NCI-H1436 treated with DMSO at 0.1 percent for 48 hours (cell line): ENCODE measurements around the gene TRIP12.
"Not testable (repeated sequence)": the region's sequence is repeated elsewhere in the genome, so short reads cannot be mapped to it uniquely, and the experiment has no call there.

Source experiments
- DNase-seq: peaks from one replicate; lab custom pipeline; 2025; lab: John Stamatoyannopoulos, UW

The TRIP12 gene

DNA sequence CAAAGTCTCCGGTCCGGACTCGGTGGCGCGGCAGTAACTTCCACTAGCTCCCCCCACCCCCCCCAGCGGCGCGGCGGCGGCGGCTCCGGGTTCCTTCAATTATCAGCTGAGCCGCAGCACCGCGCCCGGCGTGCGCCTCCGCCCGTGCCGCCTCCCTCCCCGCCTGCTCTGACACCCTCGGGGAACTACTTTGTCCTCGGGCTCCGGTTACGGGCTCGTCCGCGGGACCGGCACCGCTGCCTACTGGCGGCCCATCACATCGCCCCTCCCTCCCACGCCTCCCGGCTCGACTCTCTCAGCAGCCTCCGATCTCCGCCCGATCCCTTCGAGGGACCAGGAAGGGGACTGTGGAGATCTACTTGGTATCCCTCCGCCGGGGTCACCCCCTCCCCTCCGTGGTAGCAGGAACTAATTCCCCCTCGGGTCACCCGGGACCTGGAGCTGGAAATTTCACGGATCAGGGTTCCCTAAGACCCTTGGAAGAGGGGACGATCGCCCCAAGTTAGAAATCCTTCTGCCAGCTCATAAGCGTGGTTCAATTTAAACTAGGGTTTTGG is at the start of gene TRIP12:
Gene TRIP12 (minus strand): TSS at position 118 of the 557 bp plus-strand sequence. CDS start 41,930 bp downstream, outside the sequence.
- no peak for DNase-seq

DNA sequence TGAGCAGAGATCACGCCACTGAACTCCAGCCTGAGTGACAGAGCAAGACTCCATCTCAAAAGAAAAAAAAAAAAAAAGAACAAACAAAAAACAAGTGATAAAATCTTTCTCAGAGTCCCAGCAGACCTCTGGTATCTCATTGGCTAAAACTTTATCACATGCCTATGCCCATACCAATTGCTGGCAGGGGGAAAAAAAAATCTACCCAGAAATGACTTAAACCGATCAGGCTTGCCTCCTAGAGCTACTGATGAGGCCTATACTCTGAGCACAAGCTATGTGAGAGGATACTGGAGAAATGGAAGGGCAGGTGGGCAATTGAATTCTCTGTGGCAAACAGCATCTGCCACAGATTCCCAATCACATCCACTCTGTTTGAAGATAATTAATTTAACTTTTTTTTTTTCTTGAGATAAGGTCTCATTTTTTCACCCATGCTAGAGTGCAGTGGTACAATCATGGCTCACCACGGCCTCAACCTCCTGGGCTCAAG is 49.5 kb upstream of the TRIP12 start:
- DNase-seq, result no peak

DNA sequence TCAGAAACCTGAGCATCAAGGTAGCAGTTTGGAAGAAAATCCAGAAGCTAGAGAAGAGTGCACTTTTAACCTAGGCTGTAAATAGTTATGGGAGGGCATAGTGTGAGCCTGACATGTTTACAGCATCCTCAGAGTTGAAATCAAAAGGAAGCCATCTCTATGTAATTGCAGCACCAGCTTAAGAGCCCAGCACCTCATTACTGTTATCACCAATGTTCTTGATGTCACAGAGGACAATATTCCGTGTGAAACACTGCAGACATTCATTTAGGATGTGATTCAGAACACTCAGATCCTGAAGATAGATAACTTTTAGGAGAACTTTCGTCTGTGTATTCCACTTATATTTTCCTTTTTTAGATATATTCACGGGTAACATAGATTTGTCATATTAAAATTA is 48.6 kb upstream of the TRIP12 start:
- no peak for DNase-seq

DNA sequence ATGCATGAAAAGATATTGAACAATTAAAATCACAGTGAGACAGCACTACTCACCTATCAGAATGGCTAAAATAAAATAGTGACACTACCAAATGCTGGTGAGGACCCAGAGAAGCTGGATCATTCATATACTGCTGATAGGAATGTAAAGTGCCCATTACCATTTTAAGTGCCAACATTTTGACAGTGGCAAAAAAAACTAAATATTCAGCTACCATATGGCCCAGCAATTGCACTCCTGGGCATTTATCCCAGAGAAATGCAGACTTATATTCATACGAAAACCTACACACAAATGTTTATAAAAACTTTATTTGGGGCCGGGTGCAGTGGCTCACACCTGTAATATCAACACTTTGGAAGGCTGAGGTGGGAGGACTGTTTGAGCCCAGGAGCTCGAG is 48.1 kb upstream of the TRIP12 start:
- no peak for DNase-seq

DNA sequence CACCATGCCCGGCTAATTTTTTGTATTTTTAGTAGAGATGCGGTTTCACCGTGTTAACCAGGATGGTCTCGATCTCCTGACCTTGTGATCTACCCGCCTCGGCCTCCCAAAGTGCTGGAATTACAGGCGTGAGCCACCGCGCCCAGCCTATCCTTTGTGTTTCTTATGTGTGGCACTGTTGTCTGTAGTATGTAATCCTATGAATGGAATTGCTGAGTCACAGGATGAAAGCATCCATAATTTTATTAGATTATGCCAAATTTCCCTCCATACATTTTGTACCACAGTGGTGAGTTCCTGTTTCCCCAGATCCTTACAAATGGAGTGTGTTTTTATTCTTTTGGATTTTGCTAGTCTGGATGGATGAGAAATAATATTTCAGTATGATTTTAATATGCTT is 41.8 kb upstream of the TRIP12 start:
- not testable (repeated sequence) for DNase-seq

DNA sequence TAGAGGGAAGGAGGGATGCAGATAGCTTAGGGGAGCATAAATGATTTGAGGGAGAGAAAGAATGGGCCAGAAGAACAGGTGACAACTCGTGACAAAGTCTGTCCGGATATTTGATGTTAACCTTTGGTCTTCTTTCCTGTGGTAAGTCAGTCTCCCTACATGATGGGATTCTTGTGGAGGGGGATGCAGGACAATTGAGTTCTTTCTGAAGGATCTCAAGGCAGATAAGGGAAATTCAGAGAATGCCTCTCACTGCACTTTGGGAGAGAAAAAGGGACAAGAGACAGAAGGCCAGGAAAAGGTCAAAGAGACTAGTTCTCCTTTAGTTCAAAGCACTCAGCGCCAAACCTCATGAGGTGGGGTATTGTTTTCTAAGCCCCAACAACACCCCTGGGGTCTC is 34.7 kb upstream of the TRIP12 start:
- DNase-seq, result no peak

DNA sequence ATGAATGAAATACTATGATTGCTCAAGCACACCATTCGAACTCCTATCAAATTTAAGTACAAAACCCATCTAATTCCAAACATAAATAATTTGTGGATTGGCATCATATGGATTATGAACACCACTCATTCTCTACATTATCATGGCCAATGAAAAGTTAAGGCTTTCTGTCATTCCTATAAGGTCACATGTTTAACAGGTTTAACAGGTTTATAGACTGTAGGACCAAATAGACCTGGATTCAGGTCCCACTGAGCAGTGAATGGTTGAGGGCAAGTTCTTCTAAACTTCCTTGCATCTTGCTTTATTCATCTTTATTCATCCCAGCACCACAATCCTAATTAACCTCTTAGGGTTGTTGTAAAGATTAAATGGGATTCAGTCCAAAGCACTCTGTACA is 33.9 kb upstream of the TRIP12 start:
- DNase-seq, result no peak

DNA sequence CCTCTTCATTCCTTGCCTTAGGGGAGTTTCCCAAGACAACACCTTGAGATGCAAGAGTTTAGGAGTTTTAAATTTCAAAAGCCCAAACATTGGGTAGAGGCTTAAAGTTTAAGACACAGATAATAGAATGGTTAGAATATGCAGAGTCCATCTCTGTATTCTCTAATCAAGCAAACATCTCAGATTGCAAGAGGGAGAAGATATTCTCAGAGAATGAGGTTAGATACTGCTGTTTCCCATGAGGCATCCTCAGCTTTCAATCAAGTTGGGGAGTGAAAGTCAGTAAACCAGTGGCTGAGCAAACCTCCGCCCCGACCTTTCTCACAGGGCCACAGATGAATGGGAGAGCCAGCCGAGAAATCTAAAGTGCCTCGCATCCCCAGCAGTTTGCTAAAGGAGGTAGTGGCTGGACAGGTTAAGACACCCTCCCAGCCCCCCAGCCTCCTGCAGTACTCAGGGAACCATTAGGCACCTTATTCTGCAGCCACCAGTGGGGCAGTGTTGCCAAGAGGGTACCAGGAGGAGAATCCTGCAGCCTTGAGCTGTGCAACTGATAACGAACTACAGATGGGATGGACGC is 30.5 kb upstream of the TRIP12 start:
- DNase-seq, result no peak

DNA sequence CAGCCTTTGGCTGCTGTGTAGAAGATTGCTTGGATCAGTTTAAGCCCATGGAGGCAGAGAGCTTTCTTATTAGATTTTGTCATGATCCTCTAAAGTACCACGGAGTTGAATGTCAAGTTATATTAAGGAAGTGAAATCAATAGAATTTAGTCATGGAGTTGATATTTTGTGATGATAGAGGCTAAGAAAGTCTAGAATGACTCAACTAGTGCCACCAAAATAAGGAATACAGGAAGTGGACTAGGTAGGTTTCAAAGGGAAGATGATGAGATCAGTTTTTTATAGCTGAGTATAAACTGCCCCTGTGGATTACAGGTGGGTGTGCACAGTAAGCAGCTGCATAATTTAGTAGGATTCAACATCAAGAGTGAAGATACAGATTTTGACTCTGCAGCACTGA is 25.7 kb upstream of the TRIP12 start:
- DNase-seq, result no peak

DNA sequence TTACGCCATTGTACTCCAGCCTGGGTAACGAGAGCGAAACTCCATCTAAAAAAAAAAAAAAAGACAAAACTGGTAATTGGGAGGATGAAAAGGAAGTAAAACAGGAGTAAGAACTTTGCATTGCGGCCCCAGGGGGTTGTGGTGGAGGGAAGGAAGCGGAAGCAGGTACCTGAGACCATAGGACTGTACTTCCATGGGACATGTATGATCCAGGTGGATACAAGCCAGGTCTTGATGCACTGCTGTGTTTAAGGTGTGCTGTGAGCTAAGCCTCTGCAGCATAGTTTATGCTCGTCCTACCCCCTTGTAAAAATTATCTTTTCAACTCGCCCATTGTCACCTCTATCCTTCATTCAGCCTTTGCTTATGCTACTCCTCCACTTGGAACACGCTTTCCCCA is 24.2 kb upstream of the TRIP12 start:
- DNase-seq, result no peak

DNA sequence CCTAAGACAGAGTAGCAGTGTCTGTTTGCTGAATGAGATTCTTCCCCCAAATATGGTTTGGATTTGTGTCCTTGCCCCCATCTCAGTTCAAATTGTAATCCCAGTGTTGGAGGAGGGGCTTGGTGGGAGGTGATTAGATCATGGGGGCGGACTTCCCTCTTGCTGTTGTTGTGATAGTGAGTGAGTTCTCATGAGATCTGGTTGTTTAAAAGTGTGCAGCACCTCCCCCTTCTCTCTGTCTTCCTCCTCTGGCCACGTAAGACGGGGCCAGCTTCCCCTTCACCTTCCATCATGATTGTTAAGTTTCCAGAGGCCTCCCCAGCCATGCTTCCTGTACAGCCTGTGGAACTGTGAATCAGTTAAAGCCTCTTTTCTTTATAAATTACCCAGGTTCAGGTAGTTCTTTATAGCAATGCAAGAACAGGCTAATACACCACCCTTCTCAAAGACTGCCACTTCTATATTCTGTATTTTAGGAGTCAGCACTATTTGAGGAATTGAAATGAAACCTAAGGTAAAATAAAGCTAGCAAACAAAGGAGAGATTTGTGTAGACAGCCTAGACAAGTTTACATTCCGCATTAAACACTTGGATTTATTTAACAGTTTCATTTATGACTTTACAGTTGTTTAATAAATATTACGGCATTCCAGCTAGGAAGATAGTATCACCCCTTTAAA is 22.1 kb upstream of the TRIP12 start:
- no peak for DNase-seq

DNA sequence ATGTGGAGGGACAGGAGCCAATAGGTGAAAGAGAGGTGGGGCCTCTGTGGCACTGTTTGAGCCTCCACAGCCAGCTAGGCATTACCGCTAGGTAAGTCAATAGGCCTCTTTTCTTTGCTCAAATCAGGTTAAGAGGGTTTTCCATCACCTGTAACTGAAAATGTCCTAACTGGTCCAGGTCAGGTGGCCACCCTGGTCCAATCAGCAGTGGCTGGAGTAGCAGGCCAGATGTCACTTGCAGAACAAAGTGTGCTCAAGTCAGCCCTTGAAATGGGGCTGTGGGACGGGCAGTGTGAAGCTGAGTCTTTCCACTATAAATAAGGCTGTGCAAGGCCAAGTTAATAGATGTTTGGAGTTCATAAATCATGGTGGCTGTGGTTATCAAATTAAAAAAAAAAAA is 21.4 kb upstream of the TRIP12 start:
- DNase-seq, result no peak

DNA sequence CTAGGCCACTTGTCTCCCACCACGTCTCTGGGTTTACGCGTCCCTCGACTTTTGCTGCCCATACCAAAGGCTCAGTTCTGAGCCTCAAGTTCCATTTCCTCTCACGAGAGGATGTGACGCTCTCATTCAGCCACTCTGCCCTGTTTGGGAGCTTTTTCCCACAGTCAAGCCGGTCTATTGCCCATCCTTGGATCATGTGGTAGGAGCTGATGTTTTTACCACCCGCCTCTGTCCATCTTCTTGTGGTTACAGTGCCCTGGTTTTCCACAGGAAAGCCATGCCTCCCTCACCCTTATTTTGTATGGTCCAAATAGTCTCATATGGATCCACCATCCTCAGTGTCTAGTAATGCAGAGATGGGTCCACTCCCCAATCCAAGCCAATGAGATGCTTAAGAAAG is 20.9 kb upstream of the TRIP12 start:
- no peak for DNase-seq

DNA sequence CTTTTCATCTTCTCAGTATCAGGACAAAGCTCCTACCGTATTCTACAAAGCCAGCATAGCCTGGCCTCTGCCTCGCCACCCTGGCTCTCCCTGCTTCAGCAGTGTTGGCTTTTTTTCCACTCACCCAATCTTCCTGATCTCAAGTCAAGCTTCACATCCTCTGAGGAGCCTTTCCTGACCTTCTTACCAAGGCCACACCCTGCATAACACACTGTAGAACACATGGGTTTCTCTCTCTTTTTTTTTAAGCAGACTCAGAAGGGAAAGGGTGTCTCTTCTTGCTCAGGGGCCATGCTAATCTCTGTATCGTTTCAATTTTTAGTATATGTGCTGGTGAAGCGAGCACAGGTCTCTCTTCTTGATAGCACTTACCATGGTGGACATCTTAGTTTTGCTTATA is 15.7 kb upstream of the TRIP12 start:
- DNase-seq, result no peak

DNA sequence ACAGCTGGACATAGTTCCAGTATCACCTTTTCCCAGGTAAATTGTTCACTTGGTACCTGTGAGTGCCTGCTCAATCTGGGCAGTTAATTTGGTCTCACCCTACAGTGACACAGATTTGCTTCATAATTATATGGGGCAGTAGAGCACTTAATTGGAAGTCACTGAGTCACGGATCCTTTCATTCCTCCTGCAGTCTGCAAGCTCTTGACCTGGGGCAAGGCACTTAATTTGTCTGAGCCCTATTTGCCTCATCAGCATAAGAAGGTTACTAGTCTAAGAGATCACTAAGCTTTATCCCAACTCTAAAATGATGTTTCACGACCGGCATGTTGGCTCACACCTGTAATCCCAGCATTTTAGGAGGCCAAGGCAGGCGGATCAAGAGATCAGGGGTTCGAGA is 9.4 kb upstream of the TRIP12 start:
- no peak for DNase-seq

DNA sequence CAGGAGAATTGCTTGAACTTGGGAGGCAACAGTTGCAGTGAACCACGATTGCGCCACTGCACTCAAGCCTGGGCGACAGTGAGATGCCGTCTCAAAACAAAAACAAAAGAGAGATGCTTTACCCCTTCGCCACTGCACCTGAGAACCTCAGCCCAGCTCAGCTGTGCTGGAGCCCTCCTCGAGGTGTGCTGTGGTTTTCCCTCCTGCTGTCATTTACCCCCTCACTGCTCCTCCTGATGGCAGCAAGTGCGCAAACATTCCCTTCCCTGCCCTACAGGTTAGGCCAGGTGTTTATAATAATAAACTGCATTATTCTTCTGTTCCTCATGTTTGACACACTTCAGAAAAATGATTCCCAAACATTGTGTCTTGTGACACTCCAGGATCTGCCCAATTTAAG is 8.8 kb upstream of the TRIP12 start:
- no peak for DNase-seq

DNA sequence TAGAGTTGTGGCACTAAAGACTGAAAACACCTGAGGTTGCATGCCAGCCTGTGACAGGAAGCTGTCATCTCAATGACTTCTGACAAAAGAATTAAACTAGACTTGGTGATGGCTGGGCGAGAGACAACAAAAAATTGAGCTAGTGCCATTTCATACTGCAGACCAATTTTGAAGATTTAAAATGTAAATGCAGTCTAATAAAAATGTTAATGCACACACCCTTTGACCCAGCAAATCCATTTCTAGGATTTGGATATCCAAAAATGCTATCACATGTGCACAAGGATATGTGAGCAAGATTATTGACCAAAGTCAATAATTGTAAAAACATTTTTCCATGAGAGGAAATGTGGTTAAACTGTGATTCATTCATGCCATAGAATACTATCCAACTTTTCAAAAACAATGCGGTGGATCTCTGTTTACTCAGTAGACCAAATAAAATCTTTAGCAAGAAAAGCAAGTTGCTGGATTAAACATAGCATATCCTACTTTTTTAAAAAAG is 6.1 kb upstream of the TRIP12 start:
- no peak for DNase-seq

DNA sequence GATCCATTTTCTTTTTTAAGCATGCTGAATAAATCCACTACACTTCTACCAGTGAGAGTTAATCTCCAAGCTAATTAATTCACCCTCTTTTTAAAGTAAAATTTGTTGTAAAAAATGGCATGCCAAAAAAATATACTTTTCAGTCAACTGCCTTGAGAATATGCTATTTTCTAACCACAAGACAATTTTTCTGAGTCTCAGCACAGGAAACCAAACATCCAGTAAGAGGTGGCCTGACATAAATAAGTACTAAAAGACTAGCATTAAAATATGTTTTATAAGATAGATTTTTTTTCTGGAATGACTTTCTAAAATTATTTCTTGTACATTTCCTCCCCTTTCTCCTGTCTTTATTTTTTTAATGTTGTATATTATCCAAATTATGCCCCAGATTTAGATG is 3.4 kb upstream of the TRIP12 start:
- DNase-seq, result no peak

DNA sequence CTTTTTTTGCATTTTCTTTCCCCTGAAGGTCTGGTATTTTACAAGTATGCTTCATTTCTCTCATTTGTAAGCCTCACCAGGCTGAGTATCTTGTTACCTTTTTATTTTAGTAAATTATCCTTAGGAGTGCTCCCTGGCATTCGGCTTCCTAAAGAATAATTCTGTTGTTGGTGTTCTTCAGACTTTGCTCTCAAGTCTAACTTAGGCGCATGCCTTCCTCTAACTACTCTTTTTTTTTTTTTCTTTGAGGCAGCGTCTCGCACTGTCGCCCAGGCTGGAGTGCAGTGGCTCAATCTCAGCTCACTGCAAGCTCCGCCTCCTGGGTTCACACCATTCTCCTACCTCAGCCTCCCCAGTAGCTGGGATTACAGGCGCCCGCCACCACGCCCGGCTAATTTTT is 2.7 kb upstream of the TRIP12 start:
- not testable (repeated sequence) for DNase-seq

DNA sequence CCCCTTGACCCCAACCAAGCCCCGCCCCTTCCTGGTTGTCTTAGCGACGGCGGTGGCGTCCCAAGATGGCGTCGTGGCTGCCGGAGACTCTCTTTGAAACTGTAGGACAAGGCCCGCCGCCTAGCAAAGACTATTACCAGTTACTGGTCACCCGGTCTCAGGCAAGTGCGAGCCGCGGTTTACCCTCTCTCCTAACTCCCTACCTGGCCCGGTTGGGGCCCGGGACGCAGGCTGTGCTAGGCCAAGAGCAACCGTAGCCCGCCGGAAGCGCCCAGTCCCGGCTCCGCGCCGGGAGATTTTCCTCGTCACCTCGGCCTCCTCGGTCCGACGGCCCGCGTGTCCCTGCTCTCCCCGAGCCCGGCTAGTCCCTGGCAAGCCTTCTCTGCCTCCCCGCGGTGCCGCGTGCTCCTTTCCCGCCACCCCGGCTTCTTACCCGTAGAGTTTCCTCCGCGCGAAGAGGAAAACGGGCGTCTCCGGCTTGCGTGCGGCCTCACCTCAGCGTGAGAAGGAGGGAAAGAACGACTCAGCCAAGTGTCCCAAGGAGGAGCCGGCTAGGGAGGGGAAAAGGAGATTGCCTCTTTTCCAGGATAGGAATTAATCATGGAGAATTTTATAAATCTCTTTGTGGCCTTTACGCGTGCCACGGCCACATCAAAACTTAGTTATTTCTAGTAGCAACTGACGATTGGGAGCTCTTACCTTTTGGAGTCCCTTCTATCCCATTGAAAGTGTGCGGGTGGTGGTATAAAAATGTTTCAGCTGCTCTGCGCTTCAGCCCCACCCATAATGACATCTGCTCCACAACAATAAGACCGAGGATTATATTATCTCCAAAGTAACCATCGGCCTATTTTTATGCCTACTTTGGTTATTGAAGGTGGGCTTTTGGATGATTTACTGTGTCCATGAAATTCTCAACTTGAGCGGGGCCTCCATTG is 909 bp upstream of the TRIP12 start, which contains the start of gene FBXO36:
Gene FBXO36 (plus strand): TSS at position 55 of the 938 bp plus-strand sequence. CDS start 11 bp downstream, at position 66.
- no peak for DNase-seq

DNA sequence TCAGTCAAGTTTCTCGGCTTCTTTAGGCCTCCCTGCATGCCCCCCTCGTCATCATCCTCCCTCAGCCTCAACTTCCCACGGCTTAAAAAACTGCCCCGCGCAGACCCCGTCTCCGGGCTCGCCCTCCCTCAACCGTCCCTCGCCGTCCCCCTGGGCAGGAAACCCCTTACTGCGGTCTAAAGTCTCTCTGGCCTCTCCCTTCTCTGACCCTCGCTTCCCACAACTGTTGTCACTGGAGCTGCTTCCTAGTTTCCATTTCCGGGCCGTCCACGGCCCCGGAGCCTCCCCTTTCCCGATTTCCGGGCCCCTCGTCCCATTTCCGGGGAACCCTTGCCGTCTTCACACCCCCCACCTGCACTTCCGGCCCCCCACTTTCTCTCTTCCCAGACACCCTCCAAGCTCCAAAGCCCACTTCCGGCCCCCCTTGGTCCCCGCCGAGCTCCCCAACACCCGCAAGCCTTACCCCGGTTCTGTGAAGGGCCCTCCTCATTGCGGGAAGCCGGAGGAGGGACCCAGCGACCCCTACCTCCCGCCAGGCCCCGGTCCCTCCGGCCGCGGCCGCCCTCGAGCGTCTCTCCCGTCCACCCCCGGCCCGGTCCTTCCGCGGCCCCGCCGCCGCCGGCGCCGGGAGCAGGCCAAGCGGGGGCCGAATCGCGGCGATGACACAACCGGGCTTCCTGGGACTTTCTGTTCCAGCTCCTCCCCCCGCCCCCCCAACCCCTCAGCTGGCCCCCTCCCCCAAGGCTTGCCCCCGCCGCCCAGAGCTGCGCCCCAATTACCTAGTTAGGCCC is 513 bp downstream of the TRIP12 start:
- no peak for DNase-seq
